ENCODE data around the gene SECISBP2. TPM values are rescaled to one million over a fixed set of nuclear protein-coding genes. Genes with fewer than 3 reads are reported as not detected.
"Not testable (repeated sequence)": the region's sequence is repeated elsewhere in the genome, so short reads cannot be mapped to it uniquely, and the experiment has no call there.

The SECISBP2 gene
- total RNA-seq, 1 donor from 2014 or later, result 26.4 TPM

GRCh38 chr9:89309608-89310474, 8.5 kb upstream of the SECISBP2 start:
- no peak for DNase-seq (ENCODE audit: low read depth)

DNA sequence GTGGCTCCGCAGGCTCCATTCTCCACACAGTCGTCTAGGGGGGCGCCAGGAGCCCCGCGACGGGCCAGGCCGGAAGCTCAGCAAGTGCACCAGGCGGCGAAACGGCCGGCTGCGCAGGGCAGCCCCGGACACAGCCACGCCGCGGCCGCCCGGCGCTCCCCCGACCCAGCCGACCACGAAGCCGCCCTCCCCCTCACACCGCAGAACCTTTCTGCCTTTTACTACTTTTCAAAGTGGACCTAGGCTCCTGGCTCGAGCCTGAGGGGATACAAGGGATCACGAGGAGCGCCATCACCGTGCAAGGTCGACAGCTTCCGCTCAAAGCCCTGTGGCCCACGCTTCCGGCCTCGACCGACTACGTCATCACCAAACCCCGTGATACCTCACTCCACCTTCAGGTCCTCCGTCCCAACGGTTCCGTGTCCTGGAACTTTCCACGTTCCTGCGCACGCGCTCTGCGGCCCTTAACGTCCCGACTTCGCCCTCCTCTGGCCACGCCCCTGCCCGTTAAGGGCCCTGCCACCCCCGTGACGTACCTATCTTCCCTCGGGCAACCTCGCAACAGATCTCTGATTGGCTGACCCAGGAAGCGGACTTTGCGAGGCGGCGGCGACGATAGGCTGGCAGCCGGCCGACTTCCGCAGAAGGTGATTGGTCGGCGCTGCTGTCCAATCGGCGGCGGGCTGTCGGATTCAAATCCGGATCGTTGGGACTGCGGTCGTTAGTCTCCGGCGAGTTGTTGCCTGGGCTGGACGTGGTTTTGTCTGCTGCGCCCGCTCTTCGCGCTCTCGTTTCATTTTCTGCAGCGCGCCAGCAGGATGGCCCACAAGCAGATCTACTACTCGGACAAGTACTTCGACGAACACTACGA, 7.6 kb upstream of the SECISBP2 start, which contains the start of gene CKS2:
TSS of gene CKS2 (plus strand) at position 721 of the 871 bp plus-strand sequence. CDS start at position 819, 98 bp downstream.
- DNase-seq (ENCODE audit: low read depth), result peak; percentile 100

DNA sequence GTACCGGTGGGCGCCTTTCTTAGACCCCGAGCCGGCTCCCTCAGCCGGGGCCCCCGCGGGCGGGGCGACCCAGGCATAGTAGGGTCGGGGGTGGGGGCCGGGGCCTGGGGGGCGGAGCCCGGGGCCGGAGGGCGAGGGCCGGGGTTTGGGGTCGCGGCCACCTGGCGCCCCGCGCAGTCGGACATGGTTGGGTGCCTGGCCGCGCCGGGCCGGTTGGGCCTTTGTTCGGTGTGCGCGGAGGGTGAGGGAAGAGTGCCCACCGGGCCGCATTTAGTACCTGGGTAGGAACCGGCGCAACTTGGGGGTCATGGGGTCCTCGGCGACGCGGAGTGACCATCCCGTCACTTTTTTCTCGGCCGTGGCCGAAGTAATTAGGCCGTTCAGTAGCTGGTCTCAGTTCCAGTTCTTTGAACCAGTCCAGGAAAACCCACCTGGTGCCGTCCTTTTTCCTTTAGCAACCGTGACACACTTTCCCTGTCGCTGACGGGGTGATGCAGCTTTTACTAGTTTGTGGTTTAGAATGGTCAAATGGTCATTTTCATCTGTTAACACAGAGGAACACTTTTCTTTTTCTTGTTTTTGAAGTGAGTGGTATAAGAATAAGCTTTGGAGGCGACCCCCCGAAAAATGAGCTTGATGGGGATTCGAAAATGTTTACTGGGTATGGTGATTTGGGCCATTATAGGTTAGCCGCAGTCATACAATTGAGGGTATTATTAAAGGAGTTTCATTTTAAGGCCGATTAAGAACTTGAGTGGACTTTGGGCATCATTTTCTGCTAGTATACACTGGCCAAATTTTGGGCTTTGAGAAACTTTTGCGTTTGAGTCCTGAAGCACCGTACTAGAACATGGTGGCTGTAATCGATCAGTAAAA, 6.7 kb upstream of the SECISBP2 start:
- DNase-seq (ENCODE audit: low read depth), result no peak

DNA sequence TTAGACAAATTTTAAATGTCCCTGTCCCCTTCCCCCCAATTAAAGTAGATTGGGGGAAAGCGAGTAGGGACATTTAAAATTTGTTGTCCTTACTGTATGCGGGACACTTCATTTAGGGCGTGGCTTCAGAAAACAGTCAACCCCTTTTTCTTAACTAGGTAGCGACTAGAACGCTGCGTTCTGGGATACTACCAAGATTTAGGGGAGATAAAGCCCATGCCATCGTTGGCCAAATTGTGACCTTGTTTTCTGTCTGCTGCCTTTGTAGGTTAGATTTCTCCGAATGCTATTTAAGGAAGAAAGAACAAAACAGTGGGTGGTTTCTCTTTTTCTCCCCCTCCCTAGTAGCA, 6.1 kb upstream of the SECISBP2 start:
- DNase-seq (ENCODE audit: low read depth), result peak; percentile 40

- DNase-seq (ENCODE audit: low read depth), result no peak
These were observed 4.5 kb upstream of the SECISBP2 start for GRCh38 chr9:89313842-89314241.

DNA sequence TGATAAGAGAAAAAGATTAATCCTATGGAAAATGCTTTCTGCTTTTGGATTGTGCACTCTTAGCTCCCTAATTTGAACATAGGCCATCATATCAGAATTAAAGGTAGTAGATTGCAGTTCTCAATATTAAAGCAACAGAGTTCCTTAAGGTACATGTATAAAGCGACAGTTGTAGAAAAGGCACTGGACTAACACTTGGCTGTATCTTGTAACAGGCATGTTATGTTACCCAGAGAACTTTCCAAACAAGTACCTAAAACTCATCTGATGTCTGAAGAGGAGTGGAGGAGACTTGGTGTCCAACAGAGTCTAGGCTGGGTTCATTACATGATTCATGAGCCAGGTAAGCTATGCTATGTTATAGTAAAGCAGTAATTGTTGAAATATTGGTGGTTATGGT, 3.3 kb upstream of the SECISBP2 start:
- no peak for DNase-seq (ENCODE audit: low read depth)

GRCh38 chr9:89315482-89315881, 2.8 kb upstream of the SECISBP2 start:
- DNase-seq (ENCODE audit: low read depth), result no peak

- DNase-seq (ENCODE audit: low read depth), result no peak
These were observed 1.0 kb upstream of the SECISBP2 start for GRCh38 chr9:89317282-89317681.

DNA sequence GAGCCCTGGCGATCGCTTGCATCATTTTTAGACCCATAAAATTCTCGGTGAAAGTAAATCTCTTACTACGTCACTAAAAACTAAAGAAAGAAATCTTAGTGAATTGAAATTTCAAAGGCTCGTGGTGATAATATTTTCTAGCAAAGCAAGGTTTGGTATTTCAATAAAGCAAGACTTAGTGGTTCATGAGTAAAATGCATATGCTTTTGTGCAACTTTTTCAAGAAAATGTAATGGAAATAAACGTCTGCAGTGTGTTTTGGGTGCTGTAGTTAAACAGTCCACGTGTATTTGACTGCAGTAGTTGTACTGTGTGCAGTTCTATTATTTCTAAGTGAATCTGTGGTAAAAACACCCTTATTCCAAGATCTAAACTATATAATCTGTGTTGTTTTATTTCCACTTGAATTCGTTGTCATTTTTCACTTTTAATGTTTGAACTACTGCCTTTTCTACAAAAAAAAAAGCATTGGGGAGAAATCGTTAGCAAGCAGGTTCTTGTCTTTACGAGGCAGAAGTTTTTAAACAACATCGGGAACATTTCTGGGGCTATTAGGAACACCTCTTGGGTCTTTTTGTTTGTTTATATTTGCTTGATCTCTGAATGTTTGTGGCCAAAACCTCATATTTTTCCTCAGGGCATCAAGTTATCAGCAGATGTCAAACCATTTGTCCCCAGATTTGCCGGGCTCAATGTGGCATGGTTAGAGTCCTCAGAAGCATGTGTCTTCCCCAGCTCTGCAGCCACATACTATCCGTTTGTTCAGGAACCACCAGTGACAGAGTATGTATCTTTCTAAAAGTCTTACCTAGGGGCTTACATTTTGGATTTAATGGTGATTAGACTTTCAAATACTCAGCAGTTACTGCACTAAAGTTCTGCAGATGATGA, 960 bp downstream of the SECISBP2 start:
- peak; percentile 38 for DNase-seq (ENCODE audit: low read depth)

DNA sequence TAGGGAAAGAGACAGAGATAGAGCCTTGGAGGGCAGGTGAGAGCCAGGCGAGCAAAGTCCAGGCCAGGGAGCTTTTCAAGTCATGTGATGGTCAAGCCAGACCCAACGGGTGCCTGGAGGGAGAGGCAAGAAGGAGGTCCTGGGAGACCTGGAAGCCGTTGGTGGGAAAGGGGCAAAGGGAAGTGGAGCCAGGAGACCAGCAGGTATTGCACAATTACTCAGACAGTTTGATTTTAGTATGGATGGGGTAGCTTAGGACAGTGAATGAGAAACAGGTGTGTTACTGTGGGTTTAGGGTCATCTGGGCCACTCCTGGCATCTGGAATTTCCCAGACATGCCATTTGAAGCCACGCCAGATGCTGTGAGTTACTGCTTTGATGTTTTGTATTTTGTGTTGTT, 5.1 kb downstream of the SECISBP2 start:
- peak; percentile 55 for DNase-seq (ENCODE audit: low read depth)

GRCh38 chr9:89325733-89326132, 7.4 kb downstream of the SECISBP2 start:
- DNase-seq (ENCODE audit: low read depth), result no peak

DNA sequence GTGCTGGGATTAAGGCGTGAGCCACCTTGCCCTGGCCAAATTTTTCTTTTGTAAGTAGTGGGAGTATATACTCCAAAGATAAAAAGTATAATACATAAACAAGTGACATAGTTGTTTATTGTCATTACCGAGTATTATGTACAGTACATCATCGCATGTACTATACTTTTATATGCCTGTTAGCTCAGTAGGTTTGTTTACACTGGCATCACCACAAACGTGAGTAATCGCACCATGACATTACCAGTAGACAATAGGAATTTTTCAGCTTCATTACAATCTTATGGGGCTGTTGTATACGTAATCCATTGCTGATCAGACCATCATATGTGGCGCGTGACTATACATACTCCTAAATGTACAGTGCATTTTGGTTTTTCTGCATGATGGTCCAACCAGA, 9.8 kb downstream of the SECISBP2 start:
- DNase-seq (ENCODE audit: low read depth), result no peak

GRCh38 chr9:89329917-89330316, 11.6 kb downstream of the SECISBP2 start:
- DNase-seq (ENCODE audit: low read depth), result no peak

GRCh38 chr9:89330513-89330912, 12.2 kb downstream of the SECISBP2 start:
- DNase-seq (ENCODE audit: low read depth), result no peak

DNA sequence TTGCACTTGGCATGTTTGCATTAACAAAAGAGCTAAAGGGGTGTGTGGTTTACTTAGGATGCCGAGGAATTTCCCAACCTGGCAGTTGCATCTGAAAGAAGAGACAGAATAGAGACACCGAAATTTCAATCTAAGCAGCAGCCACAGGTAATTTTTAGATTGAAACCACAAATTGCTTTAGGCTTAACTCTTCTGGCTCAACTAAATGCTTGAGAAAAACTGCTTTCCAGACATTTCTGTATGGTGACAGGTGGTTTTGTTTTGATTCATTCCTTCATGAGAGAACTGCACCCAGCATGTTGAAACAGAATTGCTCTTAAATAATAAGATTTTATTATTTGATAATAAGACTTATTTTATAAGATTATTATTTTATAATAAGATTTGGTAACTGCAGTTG, 21.5 kb downstream of the SECISBP2 start:
- no peak for DNase-seq (ENCODE audit: low read depth)

GRCh38 chr9:89340332-89340731, 22.0 kb downstream of the SECISBP2 start:
- DNase-seq (ENCODE audit: low read depth), result no peak

DNA sequence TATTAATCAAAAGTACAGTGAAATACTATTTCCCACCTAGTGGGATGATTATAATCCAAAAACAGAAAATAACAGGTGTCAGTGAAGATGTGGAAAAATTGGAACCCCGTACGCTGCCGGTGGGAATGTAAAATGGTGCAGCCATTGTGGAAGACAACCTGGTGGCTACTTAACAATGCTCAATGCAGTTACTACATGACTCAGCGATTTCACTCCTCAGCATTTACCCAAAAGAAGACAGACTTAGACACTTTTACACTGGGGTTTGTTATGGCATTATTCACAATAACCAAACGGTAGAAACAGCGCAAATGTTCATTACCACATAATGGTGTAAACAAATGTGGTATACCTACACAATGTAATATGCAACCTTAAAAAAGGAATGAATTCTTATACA, 23.9 kb downstream of the SECISBP2 start:
- DNase-seq (ENCODE audit: low read depth), result no peak

DNA sequence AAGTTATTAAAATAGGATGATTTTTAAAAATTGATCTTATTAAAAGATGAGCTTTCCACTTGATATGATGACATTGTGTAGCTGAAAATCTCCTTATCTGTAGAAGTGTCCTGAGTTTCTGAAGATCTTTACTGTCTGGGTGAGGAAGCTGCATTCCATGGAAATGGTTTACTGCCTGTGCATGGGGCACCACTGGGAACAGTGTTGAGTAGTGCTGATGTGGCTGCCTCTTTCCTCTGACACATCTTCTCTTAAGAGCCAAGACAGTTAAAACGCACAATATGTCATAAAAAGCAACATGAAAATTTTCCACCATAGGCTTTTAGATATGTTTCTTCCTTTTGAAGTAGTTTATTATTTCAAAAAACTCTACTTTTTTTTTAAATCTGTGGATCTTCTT, 24.6 kb downstream of the SECISBP2 start:
- DNase-seq (ENCODE audit: low read depth), result no peak

DNA sequence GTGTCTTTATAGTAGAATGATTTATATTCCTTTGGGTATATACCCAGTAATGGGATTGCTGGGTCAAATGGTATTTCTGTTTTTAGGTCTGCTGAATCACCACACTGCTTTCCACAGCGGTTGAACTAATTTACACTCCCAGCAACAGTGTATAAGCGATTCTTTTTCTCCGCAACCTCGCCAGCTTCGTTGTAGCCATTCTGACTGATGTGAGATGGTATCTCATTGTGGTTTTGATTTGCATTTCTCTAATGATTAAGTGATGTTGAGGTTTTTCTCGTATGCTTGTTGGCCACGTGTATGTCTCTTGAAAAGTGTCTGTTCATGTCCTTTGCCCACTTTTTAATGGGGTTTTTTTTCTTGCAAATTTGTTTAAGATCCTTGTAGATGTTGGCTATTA, 25.5 kb downstream of the SECISBP2 start:
- not testable (repeated sequence) for DNase-seq (ENCODE audit: low read depth)

DNA sequence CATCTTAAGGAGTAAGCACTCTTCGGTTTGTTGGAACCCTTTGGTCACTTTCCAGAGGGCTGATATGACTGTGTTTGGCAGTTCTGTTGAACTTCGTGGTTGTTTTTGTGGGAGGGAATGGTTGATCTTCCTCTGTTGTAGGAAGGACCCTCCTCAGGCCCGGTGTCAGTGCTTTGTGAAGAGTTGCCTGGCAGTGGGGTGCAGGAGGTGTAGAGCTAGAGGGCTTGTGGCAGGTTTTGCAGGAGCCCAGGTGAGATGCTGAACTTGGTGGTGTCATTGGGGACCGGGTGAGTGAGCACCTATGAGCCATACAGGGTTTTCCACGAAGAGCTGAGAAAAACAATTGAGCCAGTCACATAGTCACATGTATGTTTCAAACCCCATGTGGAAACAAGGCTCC, 27.2 kb downstream of the SECISBP2 start:
- DNase-seq (ENCODE audit: low read depth), result no peak

Data from myocyte (in vitro differentiated cells).